Neuronal stem cell (in vitro differentiated cells): ENCODE data around the gene CFAP70.

Experiments used
- DNase-seq: peaks from one replicate; pipeline ENCODE4 v3.0.0-alpha.2; 2013; ENCODE audit warnings: low spot score
- H2AFZ ChIP-seq: one replicate; pipeline ENCODE4 v1.6.1; 2013; ENCODE audit warnings: mild to moderate bottlenecking, low read length, inconsistent platforms
- H2AK5ac ChIP-seq: 2 replicates; pipeline ENCODE4 v1.6.1; 2013; ENCODE audit warnings: low read depth, mild to moderate bottlenecking, inconsistent platforms, low read length, moderate library complexity, mixed read lengths
- H2BK120ac ChIP-seq: 2 replicates; pipeline ENCODE4 v1.6.1; 2013; ENCODE audit warnings: low read depth, mild to moderate bottlenecking, inconsistent platforms, low read length, moderate library complexity, mixed read lengths
- H2BK12ac ChIP-seq: one replicate; pipeline ENCODE4 v1.6.1; 2013; ENCODE audit warnings: low read length, inconsistent platforms
- H2BK15ac ChIP-seq: 2 replicates; pipeline ENCODE4 v1.6.1; 2013; ENCODE audit warnings: mild to moderate bottlenecking, low read length, inconsistent platforms, mixed read lengths
- H2BK5ac ChIP-seq: one replicate; pipeline ENCODE4 v1.6.1; 2013; ENCODE audit warnings: inconsistent platforms, mild to moderate bottlenecking, low read length, moderate library complexity
- H3K14ac ChIP-seq: one replicate; pipeline ENCODE4 v1.6.1; 2013; ENCODE audit warnings: low read length, inconsistent platforms
- H3K18ac ChIP-seq: 2 replicates; pipeline ENCODE4 v1.6.1; 2013; ENCODE audit warnings: low read length, inconsistent platforms
- H3K23ac ChIP-seq: 2 replicates; pipeline ENCODE4 v1.6.1; 2013; ENCODE audit warnings: low read depth, mild to moderate bottlenecking, mixed read lengths, low read length, inconsistent platforms; ENCODE audit not compliant: poor library complexity
- H3K27ac ChIP-seq: replicated peaks from 3 replicates; pipeline ENCODE4 v1.5.1; 2013; ENCODE audit warnings: low read length, inconsistent platforms
- H3K27me3 ChIP-seq, 3 experiments: 2 replicates each; pipeline ENCODE4 v1.6.1; 2013; ENCODE audit warnings: low read length in 3 of 3, mild to moderate bottlenecking in 2 of 3, inconsistent platforms in 1 of 3, low read depth in 1 of 3, mixed read lengths in 1 of 3, moderate library complexity in 1 of 3; ENCODE audit not compliant: control insufficient read depth in 3 of 3, insufficient read depth in 3 of 3
- H3K36me3 ChIP-seq, 2 donors: replicated peaks in 1 of 2; 2 replicates each; pipeline ENCODE4 v1.6.1; 2013; ENCODE audit warnings: low read length in 2 of 2; ENCODE audit not compliant: control insufficient read depth in 2 of 2, insufficient read depth in 2 of 2
- H3K4ac ChIP-seq: 2 replicates; pipeline ENCODE4 v1.6.1; 2013; ENCODE audit warnings: inconsistent platforms, mild to moderate bottlenecking, low read length, moderate library complexity
- H3K4me1 ChIP-seq, 2 donors: 1 replicate in 1 of 2; 2 replicates in 1 of 2; pipeline ENCODE4 v1.6.1; 2013; ENCODE audit warnings: low read length in 2 of 2, low read depth in 1 of 2; ENCODE audit not compliant: control insufficient read depth in 2 of 2, insufficient read depth in 1 of 2
- H3K4me2 ChIP-seq: one replicate; pipeline ENCODE4 v1.6.1; 2013; ENCODE audit warnings: mild to moderate bottlenecking, low read length, inconsistent platforms; ENCODE audit not compliant: insufficient read depth, poor library complexity, severe bottlenecking
- H3K4me3 ChIP-seq, 2 donors: 2 replicates each; pipeline ENCODE4 v1.5.1; 2013; ENCODE audit warnings: low read length in 2 of 2, mild to moderate bottlenecking in 2 of 2, inconsistent platforms in 1 of 2, moderate library complexity in 1 of 2
- H3K79me1 ChIP-seq: one replicate; pipeline ENCODE4 v1.6.1; 2013; ENCODE audit warnings: low read depth, mild to moderate bottlenecking, inconsistent platforms, low read length, moderate library complexity
- H3K9ac ChIP-seq: one replicate; pipeline ENCODE4 v1.6.1; 2013; ENCODE audit warnings: mild to moderate bottlenecking, low read depth, low read length, inconsistent platforms; ENCODE audit not compliant: poor library complexity
- H3K9me3 ChIP-seq, 2 donors: replicated peaks in 1 of 2; 2 replicates each; pipeline versions ENCODE3 to v1.6.1; 2013; ENCODE audit warnings: low read length in 2 of 2, mild to moderate bottlenecking in 2 of 2, inconsistent platforms in 1 of 2, low read depth in 1 of 2, mixed read lengths in 1 of 2, moderate library complexity in 1 of 2; ENCODE audit not compliant: control insufficient read depth in 2 of 2, insufficient read depth in 1 of 2
- H4K8ac ChIP-seq: one replicate; pipeline ENCODE4 v1.6.1; 2013; ENCODE audit warnings: low read depth, mild to moderate bottlenecking, inconsistent platforms, low read length, moderate library complexity
- H4K91ac ChIP-seq: one replicate; pipeline ENCODE4 v1.6.1; 2013; ENCODE audit warnings: low read length, low read depth, mild to moderate bottlenecking, inconsistent platforms; ENCODE audit not compliant: poor library complexity
- WGBS, 2 donors: extraction: QIAGEN DNeasy Blood & Tissue Kit; methylation state at CpG; one replicate each; pipeline ENCODE4 v1.1.7; 2013; ENCODE audit warnings: missing lambda C conversion rate in 2 of 2, mixed read lengths in 1 of 2; ENCODE audit not compliant: insufficient read length in 2 of 2, insufficient replicate concordance in 1 of 2; ENCODE audit errors: extremely low coverage in 2 of 2; 5-methylcytosine and 5-hydroxymethylcytosine counted together

Gene CFAP70

GRCh38 chr10:73281097-73281496, 77.6 kb downstream of the CFAP70 start:
- no peak for DNase-seq
- no peak overlapping the region for H2BK120ac ChIP-seq
- H4K91ac ChIP-seq: no peak overlapping the region
- H2BK5ac ChIP-seq: no peak overlapping the region
- no peak overlapping the region for H2BK15ac ChIP-seq
- no peak overlapping the region for H4K8ac ChIP-seq
- H3K36me3 ChIP-seq: no peaks in the 10 kb centered on the region
- no peak overlapping the region for H2BK12ac ChIP-seq
- H3K9me3 ChIP-seq: no peaks in the 10 kb centered on the region
- no CpG with 5 or more reads among the region's 3 CpGs for WGBS, 2 donors
- H3K9ac ChIP-seq: no peak overlapping the region
- H2AK5ac ChIP-seq: no peak overlapping the region
- no peaks in the 10 kb centered on the region for H3K27me3 ChIP-seq
- no peak overlapping the region for H2AFZ ChIP-seq
- H3K18ac ChIP-seq: no peak overlapping the region
- H3K4ac ChIP-seq: no peak overlapping the region
- H3K14ac ChIP-seq: no peak overlapping the region
- H3K23ac ChIP-seq: no peak overlapping the region
- H3K79me1 ChIP-seq: no peaks in the 10 kb centered on the region
- H3K4me2 ChIP-seq: no peak overlapping the region
- H3K27ac ChIP-seq: no peak overlapping the region
- no peak overlapping the region for H3K4me3 ChIP-seq
- no peaks in the 10 kb centered on the region for H3K4me1 ChIP-seq

GRCh38 chr10:73264423-73264822, 94.2 kb downstream of the CFAP70 start:
- no peak overlapping the region for H3K4me2 ChIP-seq
- H3K27ac ChIP-seq: no peak overlapping the region
- no peaks in the 10 kb centered on the region for H3K27me3 ChIP-seq
- H3K4ac ChIP-seq: no peak overlapping the region
- H2BK5ac ChIP-seq: no peak overlapping the region
- H3K4me1 ChIP-seq: peaks cover 1 to 3% of the 10 kb centered on the region in 2 donors
- H4K91ac ChIP-seq: no peak overlapping the region
- H2BK12ac ChIP-seq: no peak overlapping the region
- H3K36me3 ChIP-seq: no peaks in the 10 kb centered on the region
- no peak overlapping the region for H2BK120ac ChIP-seq
- WGBS, 2 donors: no CpG with 5 or more reads among the region's 2 CpGs
- no peak overlapping the region for H3K18ac ChIP-seq
- no peak overlapping the region for H3K14ac ChIP-seq
- no peak overlapping the region for H4K8ac ChIP-seq
- no peak overlapping the region for H2AK5ac ChIP-seq
- H2BK15ac ChIP-seq: no peak overlapping the region
- DNase-seq: no peak
- no peak overlapping the region for H3K4me3 ChIP-seq
- H3K9me3 ChIP-seq: no peaks in the 10 kb centered on the region
- no peaks in the 10 kb centered on the region for H3K79me1 ChIP-seq
- H2AFZ ChIP-seq: no peak overlapping the region
- H3K23ac ChIP-seq: no peak overlapping the region
- no peak overlapping the region for H3K9ac ChIP-seq

GRCh38 chr10:73263693-73264347, 94.8 kb downstream of the CFAP70 start:
- Histone ChIP-seq H3K9ac (no peak overlapping the region), H3K14ac (no peak overlapping the region), H3K4me2 (no peak overlapping the region), H4K8ac (no peak overlapping the region), H2AFZ (no peak overlapping the region), H3K79me1 (no peaks in the 10 kb centered on the region), H2BK15ac (no peak overlapping the region), H3K4ac (no peak overlapping the region), H3K27me3 (no peaks in the 10 kb centered on the region), H3K4me1 (no peaks in the 10 kb centered on the region), H2BK120ac (no peak overlapping the region), H3K4me3 (no peak overlapping the region), H3K23ac (no peak overlapping the region), H4K91ac (no peak overlapping the region), H3K9me3 (no peaks in the 10 kb centered on the region), H3K27ac (no peak overlapping the region), H2BK5ac (no peak overlapping the region), H2BK12ac (no peak overlapping the region), H3K18ac (no peak overlapping the region), H2AK5ac (no peak overlapping the region), H3K36me3 (no peaks in the 10 kb centered on the region)
- no peak for DNase-seq
- WGBS, 2 donors: no CpG with 5 or more reads among the region's 1 CpG

GRCh38 chr10:73262880-73263555, 95.6 kb downstream of the CFAP70 start:
- Histone ChIP-seq H4K8ac (no peak overlapping the region), H2BK15ac (no peak overlapping the region), H2AK5ac (no peak overlapping the region), H3K4me1 (no peaks in the 10 kb centered on the region), H2AFZ (no peak overlapping the region), H3K27me3 (no peaks in the 10 kb centered on the region), H3K23ac (no peak overlapping the region), H3K14ac (no peak overlapping the region), H3K36me3 (no peaks in the 10 kb centered on the region), H2BK5ac (no peak overlapping the region), H3K4ac (no peak overlapping the region), H2BK120ac (no peak overlapping the region), H2BK12ac (no peak overlapping the region), H4K91ac (no peak overlapping the region), H3K18ac (no peak overlapping the region), H3K27ac (no peak overlapping the region), H3K4me3 (no peak overlapping the region), H3K9ac (no peak overlapping the region), H3K4me2 (no peak overlapping the region), H3K9me3 (no peaks in the 10 kb centered on the region), H3K79me1 (no peaks in the 10 kb centered on the region)
- no peak for DNase-seq
- no CpG with 5 or more reads among the region's 5 CpGs for WGBS, 2 donors
